Stimulated activated CD4-positive, alpha-beta T cell treated with anti-CD3 and anti-CD28 coated beads, Interleukin-1b, Interleukin-23, amount 100 ng/mL, for 24 hours (primary cell): ENCODE data around the gene EPHA3.

Source experiments
- DNase-seq, 4 experiments: peaks; one replicate each; pipeline ENCODE4 v3.0.0-alpha.2; 2020; ENCODE audit warnings: low read depth in 4 of 4, low spot score in 1 of 4

Gene EPHA3

DNA sequence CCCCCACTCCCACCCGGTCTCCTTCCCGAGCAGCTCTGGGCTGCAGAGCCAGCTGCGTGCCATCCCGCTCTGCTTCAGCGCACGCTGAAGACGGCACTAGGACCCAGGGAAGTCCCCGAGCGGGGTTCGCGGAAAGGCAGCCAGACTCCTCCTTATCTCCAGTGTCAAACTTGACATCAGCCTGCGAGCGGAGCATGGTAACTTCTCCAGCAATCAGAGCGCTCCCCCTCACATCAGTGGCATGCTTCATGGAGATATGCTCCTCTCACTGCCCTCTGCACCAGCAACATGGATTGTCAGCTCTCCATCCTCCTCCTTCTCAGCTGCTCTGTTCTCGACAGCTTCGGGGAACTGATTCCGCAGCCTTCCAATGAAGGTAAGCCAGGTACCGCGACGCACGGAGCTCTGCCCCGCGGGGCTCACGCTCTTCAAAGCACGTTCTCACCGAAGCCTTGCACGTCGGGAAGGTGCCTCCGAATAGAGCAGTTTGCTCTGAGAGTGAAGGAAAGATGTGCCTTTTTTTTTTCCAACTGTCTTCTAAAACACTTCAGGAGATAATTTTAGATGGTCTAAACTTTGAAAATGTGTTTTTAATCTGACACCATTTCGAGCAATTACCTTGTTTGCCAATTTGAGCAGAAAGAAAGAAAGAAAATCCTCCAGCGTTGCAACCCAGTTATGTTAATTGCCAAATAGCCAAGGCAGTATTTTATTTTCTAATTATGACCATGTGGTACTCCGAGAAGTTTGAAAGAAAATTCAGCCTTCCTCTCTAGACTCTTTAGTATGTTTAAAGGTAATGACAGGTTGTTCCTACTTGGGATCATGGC is at the start of gene EPHA3:
Gene EPHA3, plus strand, starts transcription at position 161 of the 830 bp plus-strand sequence. Its CDS starts 128 bp downstream, at position 289.
- DNase-seq = peak in 3 of 4 experiments; percentile 13 to 32 (median 25)

DNA sequence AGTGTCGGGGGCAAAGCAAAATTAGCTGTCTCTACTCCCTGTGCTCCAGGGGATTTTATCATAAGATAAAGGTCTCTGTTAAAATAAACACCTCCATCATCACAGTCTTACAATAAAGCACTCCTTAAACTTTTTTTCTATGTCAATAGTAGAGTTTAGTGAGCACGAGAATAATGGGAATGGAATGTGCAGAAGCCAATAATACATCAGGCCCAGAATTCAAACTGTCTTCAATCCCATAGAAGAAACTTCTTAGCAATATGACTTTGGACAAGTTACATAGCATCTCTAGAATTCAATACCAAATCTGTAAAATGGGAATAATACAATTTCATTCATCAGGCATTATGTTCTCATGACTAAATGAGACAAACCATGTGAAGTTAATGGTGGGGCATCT is 49.0 kb upstream of the EPHA3 start:
- DNase-seq = no peak

DNA sequence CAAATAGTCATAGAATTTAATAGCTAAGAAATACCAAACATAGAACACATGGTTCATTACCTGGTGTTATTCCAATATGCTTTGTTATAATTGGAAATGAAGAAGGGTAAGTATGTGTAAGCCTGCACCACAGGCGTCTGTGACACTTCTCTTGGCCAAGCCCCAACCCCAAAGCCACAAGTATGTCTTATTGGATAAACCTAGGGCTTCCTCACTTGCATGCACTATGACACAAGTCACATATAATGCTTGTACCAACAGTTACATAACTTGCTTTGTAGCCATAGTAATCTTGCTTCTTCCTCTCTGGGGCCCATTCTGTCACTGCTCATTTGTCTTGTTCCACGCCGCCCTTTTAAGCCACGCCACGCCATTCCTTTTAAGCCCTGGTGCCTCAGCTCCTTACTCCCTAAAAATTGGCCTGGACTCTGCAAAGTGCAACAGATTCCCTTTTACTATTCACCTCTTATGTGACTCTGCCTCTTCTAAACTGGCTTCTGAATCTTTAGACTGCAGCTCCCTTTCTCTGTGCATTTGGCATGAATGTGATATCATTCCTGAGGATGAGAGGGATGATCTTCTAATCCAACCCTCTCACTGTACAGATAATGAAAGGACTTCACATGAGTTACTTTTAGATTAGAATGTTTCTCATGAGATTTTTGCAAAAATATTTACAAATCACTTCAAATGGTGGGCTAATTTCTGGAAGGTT is 48.1 kb upstream of the EPHA3 start:
- no peak for DNase-seq

DNA sequence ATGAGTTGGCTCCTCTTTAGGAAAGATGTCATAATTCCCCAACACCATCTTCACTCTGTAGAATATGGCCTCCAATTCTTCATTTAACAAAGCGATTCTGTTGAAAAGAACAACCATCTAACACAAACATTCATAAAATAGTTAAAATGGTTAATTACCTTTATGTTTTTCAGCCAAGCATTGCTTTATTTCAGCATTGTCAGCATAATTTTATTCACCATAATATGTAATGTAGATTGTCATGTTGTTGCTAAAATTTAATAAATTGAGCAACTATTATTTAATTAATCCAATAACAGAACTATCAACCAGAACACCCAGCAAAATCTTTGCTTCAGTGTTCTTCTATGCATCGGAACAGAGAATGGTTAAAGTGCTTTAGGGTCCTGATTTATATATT is 46.2 kb upstream of the EPHA3 start:
- no peak for DNase-seq

DNA sequence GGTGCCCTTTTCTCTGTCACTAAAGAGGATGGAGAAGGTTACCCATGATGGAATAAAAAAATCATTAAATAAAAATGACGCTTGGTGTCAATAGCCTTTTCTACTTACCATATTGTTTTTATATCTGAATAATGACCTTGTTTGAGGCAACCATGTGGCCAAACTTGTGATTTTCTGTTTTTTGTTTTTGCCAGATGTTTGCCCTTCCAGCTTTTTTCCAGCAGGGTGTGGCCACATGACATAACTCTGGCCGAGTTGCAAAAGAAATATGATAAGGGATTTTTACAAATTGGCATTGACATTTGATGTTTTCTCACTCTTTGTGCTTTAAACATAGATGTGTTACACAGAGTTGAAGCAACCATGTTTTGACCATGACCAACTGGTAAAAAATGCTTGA is 39.7 kb upstream of the EPHA3 start:
- no peak for DNase-seq

DNA sequence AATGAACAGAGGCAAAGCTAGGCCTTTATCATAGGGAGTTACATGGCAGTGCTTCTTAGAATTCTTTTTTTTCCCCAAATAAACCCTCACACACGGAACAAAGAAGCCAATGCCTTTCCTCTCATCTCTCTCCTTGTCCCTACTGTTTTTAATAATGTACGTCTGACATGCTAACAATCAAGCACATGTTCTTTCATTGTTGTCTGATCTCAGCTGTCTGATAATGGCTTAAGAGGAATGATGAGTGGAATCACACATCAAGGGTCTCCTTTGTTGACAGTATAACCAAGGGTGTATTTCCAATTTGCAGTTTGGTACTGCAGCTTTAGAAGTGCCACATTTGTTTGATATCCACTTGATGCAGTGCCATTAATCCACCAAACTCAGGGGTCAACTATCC is 34.8 kb upstream of the EPHA3 start:
- DNase-seq = no peak

DNA sequence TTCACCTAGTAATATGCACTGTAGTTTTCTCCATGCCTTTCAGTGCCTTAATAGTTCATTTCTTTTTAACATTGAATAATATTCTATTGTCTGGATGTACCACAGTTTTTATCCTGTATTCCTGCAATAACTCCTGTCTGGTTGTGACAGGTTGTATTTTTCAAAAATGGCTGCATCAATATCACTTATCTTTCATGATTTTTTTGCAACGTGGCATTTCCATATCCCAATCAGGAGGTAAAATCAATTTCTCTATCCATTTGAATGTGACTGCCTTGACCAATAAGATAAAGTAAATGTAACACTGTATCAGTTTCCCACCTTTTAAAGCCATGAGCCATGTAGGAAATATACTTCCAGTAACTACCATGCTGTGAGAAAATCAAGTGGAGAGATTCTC is 27.5 kb upstream of the EPHA3 start:
- no peak for DNase-seq

DNA sequence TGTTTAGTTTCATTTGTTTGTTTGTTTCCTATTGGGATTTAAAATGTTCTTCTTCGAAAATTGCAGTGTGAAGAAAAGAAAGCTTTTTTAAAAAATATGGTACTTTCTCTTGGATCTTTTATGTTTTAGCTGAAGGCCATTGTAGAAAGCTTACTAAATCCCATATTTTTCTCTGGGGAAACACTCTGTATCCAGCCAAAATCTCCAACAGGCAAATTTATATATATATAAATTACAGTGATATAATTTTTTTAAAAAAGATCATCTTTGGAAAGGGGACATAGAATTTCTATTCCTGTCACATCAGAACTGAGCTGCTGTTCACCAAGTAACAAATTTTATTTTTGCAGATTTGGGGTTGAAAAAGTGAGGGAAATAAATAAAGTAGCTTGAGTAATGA is 19.6 kb upstream of the EPHA3 start:
- DNase-seq = no peak

DNA sequence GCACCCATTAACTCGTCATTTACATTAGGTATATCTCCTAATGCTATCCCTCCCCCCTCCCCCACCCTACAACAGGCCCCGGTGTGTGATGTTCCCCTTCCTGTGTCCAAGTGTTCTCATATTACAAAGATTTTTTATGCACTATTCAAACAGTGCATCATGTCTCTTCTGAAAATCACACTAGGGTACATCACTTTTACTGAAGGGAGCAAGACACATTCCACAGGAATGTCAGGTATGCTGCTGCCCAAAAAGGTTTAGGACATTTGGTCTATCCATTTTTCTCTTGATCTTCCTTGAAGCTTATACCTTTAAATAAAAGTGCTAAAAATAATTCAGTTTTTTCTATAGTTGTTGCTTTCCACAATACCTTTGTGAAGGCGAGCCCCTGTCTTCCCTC is 9.2 kb upstream of the EPHA3 start:
- DNase-seq = no peak

DNA sequence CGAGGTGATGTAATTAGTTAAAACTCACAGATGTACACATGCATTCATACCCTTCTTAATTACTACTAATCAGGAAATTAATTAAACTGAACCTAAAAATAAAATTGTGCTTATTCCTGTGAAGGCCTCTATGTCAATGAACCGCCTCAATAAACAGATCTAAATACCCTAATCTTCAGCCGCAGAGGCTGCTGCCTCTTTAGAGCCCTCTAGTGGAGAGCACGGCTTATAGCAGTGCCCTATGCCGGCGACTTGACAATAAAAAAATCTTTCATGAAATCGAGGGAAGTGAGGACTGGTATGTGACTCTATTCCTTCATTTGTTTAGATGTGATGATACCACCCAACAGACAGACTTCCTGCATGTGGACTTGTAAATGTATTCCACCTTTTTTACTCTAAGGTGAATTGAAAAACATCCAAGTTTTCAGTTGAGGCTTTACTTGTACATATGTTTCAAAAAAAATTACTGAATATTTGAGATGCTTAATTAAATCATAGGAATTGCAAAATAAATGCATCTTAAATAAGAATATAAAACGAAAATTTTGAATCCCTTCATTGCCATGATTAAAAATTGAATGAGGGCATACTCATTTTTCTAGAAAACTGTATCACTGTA is 8.3 kb upstream of the EPHA3 start:
- no peak for DNase-seq

DNA sequence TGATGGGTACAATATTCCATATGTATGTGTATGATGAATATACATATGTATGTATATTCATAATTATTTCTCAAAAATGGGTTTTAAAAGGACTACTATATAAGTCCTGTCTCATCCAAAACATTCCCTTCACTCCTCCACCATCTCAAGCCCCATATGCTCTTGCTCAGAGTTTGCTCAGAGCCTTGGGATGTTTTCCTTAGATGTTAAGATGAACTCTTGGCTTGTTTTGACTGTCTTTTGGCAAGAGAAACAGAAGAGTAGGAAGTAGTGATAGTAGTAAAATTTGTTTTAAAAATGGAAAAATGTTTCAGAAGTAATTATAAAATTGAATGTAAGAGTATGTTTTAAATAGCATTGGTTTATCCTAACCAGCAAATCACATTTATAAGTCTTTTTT is 6.2 kb upstream of the EPHA3 start:
- no peak for DNase-seq

DNA sequence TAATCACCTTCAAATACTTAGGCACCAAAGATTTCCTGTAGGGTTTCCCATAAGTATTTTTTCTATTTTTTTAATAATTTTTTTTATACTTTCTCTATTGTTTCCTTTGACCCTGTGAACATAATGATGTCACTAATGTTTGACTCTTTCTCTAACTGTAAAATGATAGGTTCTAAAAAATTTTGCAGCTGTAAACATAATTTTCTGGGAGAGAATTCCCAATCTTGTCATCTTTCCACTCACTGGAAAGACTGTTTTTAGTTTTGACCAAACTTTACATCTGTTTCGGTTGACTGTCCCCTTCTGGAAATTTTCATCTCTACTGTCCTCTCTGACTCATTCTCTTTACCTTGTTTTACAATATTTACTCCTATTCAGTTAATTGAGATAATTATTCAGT is 5.5 kb upstream of the EPHA3 start:
- DNase-seq = no peak

DNA sequence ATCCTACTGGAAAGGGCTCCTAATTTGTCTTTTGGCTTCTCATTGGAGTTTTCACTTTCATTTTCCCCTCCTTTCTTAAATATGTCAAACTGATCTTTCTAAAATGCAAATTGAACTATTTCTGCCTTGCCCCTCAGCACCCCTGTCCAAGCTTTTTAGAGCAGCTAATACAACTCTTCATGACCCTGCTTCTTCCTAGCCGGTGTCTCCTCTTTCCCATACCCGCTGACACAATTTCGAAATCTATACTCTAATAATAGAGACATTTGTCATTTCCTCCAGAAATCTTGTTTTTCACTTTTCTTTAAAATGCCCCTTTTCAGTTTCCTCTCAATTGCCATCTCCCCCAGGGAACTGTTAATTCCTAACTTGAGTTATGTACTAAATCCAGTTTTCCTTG is 2.9 kb upstream of the EPHA3 start:
- DNase-seq = no peak

DNA sequence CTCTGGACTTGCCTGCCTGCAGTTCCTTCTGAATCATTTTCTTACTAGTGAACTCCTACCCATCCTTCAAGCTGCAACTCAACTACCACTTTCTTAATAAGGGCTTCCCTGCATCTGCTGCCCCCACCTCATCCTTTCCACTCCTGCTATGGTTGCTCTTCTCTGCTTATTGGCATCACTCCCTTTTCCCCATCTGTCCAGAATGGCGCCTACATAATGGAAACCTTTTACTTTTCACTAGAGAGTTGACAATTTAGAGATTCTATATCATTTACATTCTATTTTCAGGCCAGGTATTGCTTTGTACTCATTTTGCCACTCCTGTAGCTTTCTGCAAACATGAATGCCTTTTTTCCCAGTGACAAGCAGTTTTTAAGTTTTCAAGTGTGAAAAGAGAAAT is 1.9 kb upstream of the EPHA3 start:
- DNase-seq = no peak

DNA sequence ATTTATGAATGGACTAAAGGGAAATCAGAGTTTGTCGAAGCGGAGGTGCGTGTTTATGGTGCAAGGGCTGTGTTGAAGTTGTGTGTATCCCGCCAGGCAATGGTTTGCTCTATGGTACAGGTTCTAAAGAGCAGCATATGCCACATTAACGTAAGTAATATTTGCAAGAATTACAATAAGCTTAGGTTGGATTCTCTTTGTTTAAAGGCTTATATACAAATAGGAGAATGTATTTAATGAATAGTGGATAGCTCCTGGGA is 800 bp downstream of the EPHA3 start:
- no peak for DNase-seq

DNA sequence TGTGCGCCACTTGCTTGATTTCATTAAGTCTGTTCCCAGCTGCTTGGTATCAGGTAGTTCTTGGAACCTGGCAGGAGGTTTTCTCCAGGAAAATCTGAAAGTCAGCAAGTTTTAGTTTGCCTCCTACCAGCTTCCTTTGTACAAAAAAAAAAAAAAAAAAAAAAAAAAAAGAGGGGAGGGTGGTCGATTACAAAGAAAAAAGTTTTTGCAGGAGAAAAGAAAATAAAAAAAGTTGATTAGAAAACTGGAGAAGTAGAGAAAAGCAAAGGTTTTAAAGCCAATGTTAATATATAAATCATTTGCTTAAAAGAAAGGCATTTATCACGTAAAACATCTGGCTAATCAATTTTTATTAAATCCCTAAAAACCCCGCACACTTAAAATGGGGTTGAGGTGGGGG is 5.9 kb downstream of the EPHA3 start:
- no peak for DNase-seq

DNA sequence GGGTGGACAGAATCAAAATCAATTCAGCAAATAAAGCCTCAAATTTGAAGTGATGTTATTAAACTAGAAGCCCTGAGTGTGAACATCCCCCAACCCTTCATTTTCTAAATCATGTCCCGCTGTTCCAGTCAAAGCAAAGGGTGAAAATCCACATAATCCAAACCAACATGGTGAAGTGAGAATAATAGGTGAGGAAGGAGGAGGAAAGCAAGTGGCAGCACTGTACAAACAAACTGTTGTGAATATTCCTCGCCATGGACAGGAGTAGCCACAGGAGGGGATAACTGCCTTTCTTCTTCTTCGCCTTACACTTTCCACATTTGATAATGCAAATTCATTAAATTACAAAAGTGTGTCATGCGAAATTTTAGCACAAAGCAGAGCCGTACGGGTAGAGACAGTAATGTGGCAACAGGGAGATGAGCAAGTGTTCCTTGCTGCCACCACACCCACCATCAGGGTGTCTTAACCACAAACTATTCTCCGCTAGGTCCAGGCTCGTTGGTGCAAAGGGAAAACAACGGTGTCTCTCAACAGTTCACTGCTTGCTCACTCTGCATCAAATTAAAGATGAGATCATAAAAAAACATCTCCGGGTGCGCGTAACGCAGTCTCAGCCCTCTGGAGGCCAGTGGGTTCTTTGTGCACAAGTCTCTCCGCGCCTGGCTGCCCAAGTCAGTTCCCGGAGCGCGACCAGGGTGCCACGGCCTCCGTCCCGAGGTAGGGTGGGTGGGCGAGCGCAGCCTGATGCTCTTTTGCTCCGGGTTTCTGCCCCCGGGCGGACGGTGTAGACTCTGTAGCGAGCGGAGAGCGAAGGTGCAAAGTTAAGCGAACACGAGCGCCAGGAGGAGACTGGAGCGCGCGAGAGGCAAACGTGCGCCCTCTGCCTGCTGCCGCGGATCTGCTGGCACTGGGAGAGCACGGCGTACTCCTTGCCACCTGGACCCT is 6.7 kb downstream of the EPHA3 start:
- DNase-seq = no peak

DNA sequence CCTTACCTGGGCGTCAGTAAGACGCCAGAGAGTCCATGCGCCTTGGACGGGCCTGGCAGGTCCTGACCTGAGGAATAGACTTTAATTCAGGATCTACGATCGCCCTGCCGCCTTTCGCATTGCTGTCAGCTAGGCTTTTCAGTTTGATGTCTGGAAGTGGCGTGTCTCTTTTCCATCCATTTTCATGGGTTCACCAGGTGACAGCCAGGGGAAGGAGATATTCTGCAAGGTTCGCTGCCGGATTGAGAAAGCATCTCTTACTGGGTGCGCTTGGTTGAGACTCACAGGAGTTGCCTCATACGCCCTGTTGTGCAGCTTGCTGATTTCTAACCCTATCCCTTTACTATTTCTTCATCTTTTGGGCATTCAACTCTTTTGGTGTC is 7.4 kb downstream of the EPHA3 start:
- no peak for DNase-seq

DNA sequence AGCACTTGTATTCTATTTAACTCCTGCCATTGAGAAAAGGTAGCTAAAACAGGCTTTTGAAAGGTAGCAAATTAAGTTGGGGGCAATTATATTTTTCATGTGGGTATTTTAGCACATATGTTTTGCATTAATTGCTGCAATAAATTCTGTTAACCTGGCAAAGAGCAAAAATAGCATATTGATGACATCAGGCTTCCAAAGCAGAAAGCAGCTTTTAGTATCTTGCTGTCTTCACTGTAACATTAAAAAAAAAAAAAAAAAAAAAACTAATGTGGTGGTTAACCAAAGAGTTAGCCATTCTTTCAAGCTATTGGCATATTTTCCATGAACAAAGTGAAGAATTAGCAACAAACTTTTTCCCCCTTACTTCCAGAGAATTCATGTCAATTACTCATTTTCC is 9.1 kb downstream of the EPHA3 start:
- no peak for DNase-seq

DNA sequence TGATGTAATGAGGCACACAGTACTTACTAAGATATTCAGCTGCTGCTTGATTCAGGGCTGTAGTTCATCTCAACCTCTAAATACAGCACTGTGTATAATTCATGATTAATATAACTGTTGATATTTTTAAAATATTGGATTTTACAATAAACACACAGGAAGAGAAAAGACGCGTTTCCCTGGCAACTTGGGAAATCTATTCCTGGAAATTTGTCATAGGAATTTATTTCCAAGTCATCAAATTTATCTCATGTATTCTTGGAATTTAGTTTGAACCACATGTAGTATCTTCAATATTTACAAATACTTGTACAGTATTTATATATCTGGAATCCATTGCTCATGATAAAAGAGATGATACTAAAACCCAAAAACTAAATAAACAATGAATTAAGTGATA is 30.6 kb downstream of the EPHA3 start:
- no peak for DNase-seq

DNA sequence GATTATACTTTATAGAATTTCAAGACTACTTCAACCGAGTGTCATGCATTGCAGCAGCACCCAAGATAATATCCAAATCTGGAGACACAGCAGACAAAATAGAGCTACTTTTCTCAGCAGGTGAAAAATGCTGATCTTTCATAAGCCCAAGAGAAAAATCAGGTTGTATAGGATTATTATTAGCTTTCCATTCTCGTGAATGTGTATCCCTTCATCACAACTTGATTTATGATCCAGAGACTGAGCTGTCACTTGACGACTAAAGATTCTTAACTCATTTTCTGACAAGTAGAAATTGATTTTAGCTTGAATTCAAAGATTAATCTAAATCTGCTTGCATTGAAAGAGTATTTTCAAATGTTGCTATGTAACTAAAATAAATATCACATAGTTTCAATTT is 32.4 kb downstream of the EPHA3 start:
- DNase-seq = no peak

DNA sequence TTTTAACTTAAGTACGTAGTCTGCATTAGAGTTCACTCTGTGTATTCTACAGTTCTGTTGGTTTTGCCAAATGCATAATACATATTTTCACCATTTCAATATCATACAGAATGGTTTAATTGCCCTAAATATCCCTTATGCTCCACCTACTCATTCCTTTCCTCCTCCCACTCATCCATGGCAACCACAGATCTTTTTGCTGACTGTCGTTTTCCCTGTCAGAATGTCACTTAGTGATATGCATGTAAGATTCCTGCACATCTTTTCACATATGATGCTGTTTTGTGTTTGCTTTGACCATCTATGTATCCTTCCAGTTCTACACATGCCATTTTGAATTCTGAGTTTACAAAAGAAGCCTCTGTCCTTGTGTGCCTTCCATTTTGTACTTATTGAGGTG is 36.7 kb downstream of the EPHA3 start:
- DNase-seq = no peak
